ENCODE results near the gene FOXA2. TPM values are rescaled to one million over a fixed set of nuclear protein-coding genes. Genes with fewer than 3 reads are reported as not detected.

The FOXA2 gene
- polyA plus RNA-seq, 3 donors = not detected

- H3K4me2 ChIP-seq (replicated peaks; ENCODE audit: extremely low read depth, low read length, poor library complexity, severe bottlenecking) = no peak overlapping the region
- Mint-ChIP-seq H3K4me1 (no peaks in the 10 kb centered on the region), H3K36me3 (no peaks in the 10 kb centered on the region), H3K27me3 (ENCODE audit: low read depth in 3 of 3) (peaks cover 4 to 9% (median 5%) of the 10 kb centered on the region in 3 donors), H3K4me3 (no peak overlapping the region), H3K9me3 (no peaks in the 10 kb centered on the region), H3K27ac (no peak overlapping the region)
- no peaks in the 10 kb centered on the region for H3K36me3 ChIP-seq (replicated peaks in 1 of 2; ENCODE audit: control insufficient read depth in 1 of 2, insufficient read depth in 2 of 2, low read length in 2 of 2)
- H3K4me1 ChIP-seq (ENCODE audit: control insufficient read depth in 1 of 2, insufficient read depth in 2 of 2, low read length in 2 of 2) = no peaks in the 10 kb centered on the region
- H3K4me3 ChIP-seq (replicated peaks in 1 of 3; ENCODE audit: low read depth in 2 of 3, low read length in 3 of 3) = no peak overlapping the region
- no peaks in the 10 kb centered on the region for H3K79me2 ChIP-seq (ENCODE audit: insufficient read depth, low read length)
- no peaks in the 10 kb centered on the region for H3K27me3 ChIP-seq (ENCODE audit: control insufficient read depth in 2 of 2, insufficient read depth in 2 of 2, low read length in 2 of 2)
- TF ChIP-seq, protein P1, sequence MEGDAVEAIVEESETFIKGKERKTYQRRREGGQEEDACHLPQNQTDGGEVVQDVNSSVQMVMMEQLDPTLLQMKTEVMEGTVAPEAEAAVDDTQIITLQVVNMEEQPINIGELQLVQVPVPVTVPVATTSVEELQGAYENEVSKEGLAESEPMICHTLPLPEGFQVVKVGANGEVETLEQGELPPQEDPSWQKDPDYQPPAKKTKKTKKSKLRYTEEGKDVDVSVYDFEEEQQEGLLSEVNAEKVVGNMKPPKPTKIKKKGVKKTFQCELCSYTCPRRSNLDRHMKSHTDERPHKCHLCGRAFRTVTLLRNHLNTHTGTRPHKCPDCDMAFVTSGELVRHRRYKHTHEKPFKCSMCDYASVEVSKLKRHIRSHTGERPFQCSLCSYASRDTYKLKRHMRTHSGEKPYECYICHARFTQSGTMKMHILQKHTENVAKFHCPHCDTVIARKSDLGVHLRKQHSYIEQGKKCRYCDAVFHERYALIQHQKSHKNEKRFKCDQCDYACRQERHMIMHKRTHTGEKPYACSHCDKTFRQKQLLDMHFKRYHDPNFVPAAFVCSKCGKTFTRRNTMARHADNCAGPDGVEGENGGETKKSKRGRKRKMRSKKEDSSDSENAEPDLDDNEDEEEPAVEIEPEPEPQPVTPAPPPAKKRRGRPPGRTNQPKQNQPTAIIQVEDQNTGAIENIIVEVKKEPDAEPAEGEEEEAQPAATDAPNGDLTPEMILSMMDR (IDR thresholded peaks at IDR 0.05) = no peak
- 62% methylated on average over 6 of the region's 9 CpGs for WGBS (ENCODE audit: insufficient coverage)
- no peak for DNase-seq
- intact Hi-C loops (cut with micrococcal nuclease) = no loop called here
- no peaks in the 10 kb centered on the region for H4K20me1 ChIP-seq (ENCODE audit: insufficient read depth, low read length)
- no peak overlapping the region for H2AFZ ChIP-seq (ENCODE audit: insufficient read depth, low read depth, low read length, poor library complexity, severe bottlenecking)
- no peak overlapping the region for H3K27ac ChIP-seq (ENCODE audit: low read depth in 1 of 2, low read length in 2 of 2)
- no peak overlapping the region for H3K9ac ChIP-seq (ENCODE audit: insufficient read depth, low read length, poor library complexity, severe bottlenecking)
- no peaks in the 10 kb centered on the region for H3K9me3 ChIP-seq (replicated peaks in 1 of 2; ENCODE audit: control insufficient read depth in 1 of 2, insufficient read depth in 1 of 2, low read length in 2 of 2)
Measured at GRCh38 chr20:22620342-22620741, 36.0 kb upstream of the FOXA2 start.

- Mint-ChIP-seq H3K36me3 (no peaks in the 10 kb centered on the region), H3K27ac (no peak overlapping the region), H3K9me3 (no peaks in the 10 kb centered on the region), H3K4me1 (no peaks in the 10 kb centered on the region), H3K27me3 (ENCODE audit: low read depth in 3 of 3) (peaks cover 4 to 9% (median 4%) of the 10 kb centered on the region in 3 donors), H3K4me3 (no peak overlapping the region)
- intact Hi-C loops (cut with micrococcal nuclease) = no loop called here
- TF ChIP-seq, protein P1 (IDR thresholded peaks at IDR 0.05) = no peak
- H3K36me3 ChIP-seq (replicated peaks in 1 of 2; ENCODE audit: control insufficient read depth in 1 of 2, insufficient read depth in 2 of 2, low read length in 2 of 2) = no peaks in the 10 kb centered on the region
- no peak overlapping the region for H3K9ac ChIP-seq (ENCODE audit: insufficient read depth, low read length, poor library complexity, severe bottlenecking)
- no peaks in the 10 kb centered on the region for H3K4me1 ChIP-seq (ENCODE audit: control insufficient read depth in 1 of 2, insufficient read depth in 2 of 2, low read length in 2 of 2)
- no peaks in the 10 kb centered on the region for H3K9me3 ChIP-seq (replicated peaks in 1 of 2; ENCODE audit: control insufficient read depth in 1 of 2, insufficient read depth in 1 of 2, low read length in 2 of 2)
- no peak overlapping the region for H2AFZ ChIP-seq (ENCODE audit: insufficient read depth, low read depth, low read length, poor library complexity, severe bottlenecking)
- H4K20me1 ChIP-seq (ENCODE audit: insufficient read depth, low read length) = no peaks in the 10 kb centered on the region
- no peak overlapping the region for H3K4me2 ChIP-seq (replicated peaks; ENCODE audit: extremely low read depth, low read length, poor library complexity, severe bottlenecking)
- H3K4me3 ChIP-seq (replicated peaks in 1 of 3; ENCODE audit: low read depth in 2 of 3, low read length in 3 of 3) = no peak overlapping the region
- no peak for DNase-seq
- no peak overlapping the region for H3K27ac ChIP-seq (ENCODE audit: low read depth in 1 of 2, low read length in 2 of 2)
- H3K27me3 ChIP-seq (ENCODE audit: control insufficient read depth in 2 of 2, insufficient read depth in 2 of 2, low read length in 2 of 2) = no peaks in the 10 kb centered on the region
- no peaks in the 10 kb centered on the region for H3K79me2 ChIP-seq (ENCODE audit: insufficient read depth, low read length)
- no CpG with 5 or more reads among the region's 6 CpGs for WGBS (ENCODE audit: insufficient coverage)
Measured at GRCh38 chr20:22619806-22620205, 35.4 kb upstream of the FOXA2 start.

All from CD14-positive monocyte (primary cell).